Astrocyte (in vitro differentiated cells and primary cell): Measurements from ENCODE around the gene PARD6A. TPM values are rescaled to one million over a fixed set of nuclear protein-coding genes. Genes with fewer than 3 reads are reported as not detected.
A peak's percentile ranks its signal among the peaks of the same experiment; 100 is the strongest.

Experiments
- DNase-seq: peaks from one replicate; pipeline ENCODE4 v3.0.0-alpha.2; 2010; ENCODE audit warnings: low read depth
- FAIRE-seq: peaks from 2 replicates; lab custom pipeline; 2011; peaks lifted over from hg19 to GRCh38; lab: Jason Lieb, UNC
- H2AFZ ChIP-seq: 2 replicates; pipeline ENCODE4 v1.6.0; 2012; ENCODE audit warnings: low read depth, low read length, inconsistent platforms
- H3K27ac ChIP-seq: 2 replicates; pipeline ENCODE4 v1.5.1; 2011; ENCODE audit warnings: low read depth, low read length, inconsistent platforms
- H3K27me3 ChIP-seq: 2 replicates; pipeline ENCODE4 v1.6.0; 2011; ENCODE audit warnings: low read length, inconsistent platforms; ENCODE audit not compliant: insufficient read depth
- H3K36me3 ChIP-seq: 2 replicates; pipeline ENCODE4 v1.5.1; 2011; ENCODE audit warnings: low read length, inconsistent platforms; ENCODE audit not compliant: insufficient read depth
- H3K4me1 ChIP-seq: 2 replicates; pipeline ENCODE4 v1.5.1; 2011; ENCODE audit warnings: low read length, inconsistent platforms; ENCODE audit not compliant: insufficient read depth
- H3K4me2 ChIP-seq: 2 replicates; pipeline ENCODE4 v1.6.0; 2012; ENCODE audit warnings: low read length, inconsistent platforms
- H3K4me3 ChIP-seq: 2 replicates; pipeline ENCODE4 v1.5.1; 2011; ENCODE audit warnings: low read depth, mild to moderate bottlenecking, low read length, inconsistent platforms; ENCODE audit not compliant: insufficient read depth
- H3K79me2 ChIP-seq: 2 replicates; pipeline ENCODE4 v1.6.0; 2012; ENCODE audit warnings: mild to moderate bottlenecking, low read length, inconsistent platforms; ENCODE audit not compliant: insufficient read depth
- H3K9ac ChIP-seq: 2 replicates; pipeline ENCODE4 v1.6.0; 2012; ENCODE audit warnings: mild to moderate bottlenecking, low read length, inconsistent platforms
- H3K9me3 ChIP-seq: 2 replicates; pipeline ENCODE4 v1.5.1; 2012; ENCODE audit warnings: low read depth, mild to moderate bottlenecking, low read length, inconsistent platforms; ENCODE audit not compliant: insufficient read depth
- H4K20me1 ChIP-seq: 2 replicates; pipeline ENCODE4 v1.6.0; 2012; ENCODE audit warnings: low read length, inconsistent platforms; ENCODE audit not compliant: insufficient read depth
- H3K27ac Mint-ChIP-seq: one replicate; pipeline ENCODE4 v1.8.0; 2021; ENCODE audit warnings: mild to moderate bottlenecking, mixed read lengths; ENCODE audit not compliant: unreplicated experiment
- H3K27me3 Mint-ChIP-seq: one replicate; pipeline ENCODE4 v1.8.0; 2021; ENCODE audit warnings: low read depth, mixed read lengths; ENCODE audit not compliant: unreplicated experiment
- H3K36me3 Mint-ChIP-seq: one replicate; pipeline ENCODE4 v1.8.0; 2021; ENCODE audit warnings: low read depth, mixed read lengths; ENCODE audit not compliant: unreplicated experiment
- H3K4me1 Mint-ChIP-seq: one replicate; pipeline ENCODE4 v1.8.0; 2021; ENCODE audit warnings: low read depth, mixed read lengths; ENCODE audit not compliant: unreplicated experiment
- H3K4me3 Mint-ChIP-seq: one replicate; pipeline ENCODE4 v1.8.0; 2021; ENCODE audit warnings: mild to moderate bottlenecking, moderate library complexity, mixed read lengths; ENCODE audit not compliant: unreplicated experiment
- H3K9me3 Mint-ChIP-seq: one replicate; pipeline ENCODE4 v1.8.0; 2021; ENCODE audit warnings: mild to moderate bottlenecking, mixed read lengths; ENCODE audit not compliant: unreplicated experiment
- CTCF ChIP-seq: IDR thresholded peaks from 2 replicates; pipeline ENCODE4 v1.5.1; 2011; ENCODE audit warnings: low read depth, mild to moderate bottlenecking, inconsistent platforms, low read length, moderate library complexity; ENCODE audit not compliant: insufficient read depth
- EZH2 ChIP-seq: IDR thresholded peaks from 2 replicates; pipeline ENCODE4 v1.6.1; 2012; ENCODE audit warnings: mild to moderate bottlenecking, low read length, inconsistent platforms; ENCODE audit not compliant: insufficient read depth
- total RNA-seq: library from RNA; stranded (reverse); gene quantifications from 2 replicates; pipeline ENCODE4 v1.2.1, GENCODE V29; 2021

Gene PARD6A
- total RNA-seq, 1 donor from 2014 or later = 1.4 TPM

GRCh38 chr16:67651847-67652246 lies 8.9 kb upstream of the PARD6A start:
- Mint-ChIP-seq H3K4me1 (peaks cover 1% of the 10 kb centered on the region), H3K27ac (no peak overlapping the region), H3K4me3 (peak overlapping the region; percentile 72), H3K27me3 (peaks cover 54% of the 10 kb centered on the region), H3K9me3 (peaks cover 5% of the 10 kb centered on the region), H3K36me3 (peaks cover 9% of the 10 kb centered on the region)
- no peak for FAIRE-seq
- H3K4me3 ChIP-seq = no peak overlapping the region
- DNase-seq = no peak
- H3K9me3 ChIP-seq = no peaks in the 10 kb centered on the region
- peaks cover 39% of the 10 kb centered on the region for H3K27me3 ChIP-seq
- peaks cover 23% of the 10 kb centered on the region for H4K20me1 ChIP-seq
- no peak overlapping the region for H3K4me2 ChIP-seq
- no peaks in the 10 kb centered on the region for H3K36me3 ChIP-seq
- H3K27ac ChIP-seq = no peak overlapping the region
- no peak overlapping the region for H3K9ac ChIP-seq
- no peak for TF ChIP-seq CTCF
- no peak for TF ChIP-seq EZH2
- H3K79me2 ChIP-seq = no peaks in the 10 kb centered on the region
- H3K4me1 ChIP-seq = peaks cover 7% of the 10 kb centered on the region
- no peak overlapping the region for H2AFZ ChIP-seq

DNA sequence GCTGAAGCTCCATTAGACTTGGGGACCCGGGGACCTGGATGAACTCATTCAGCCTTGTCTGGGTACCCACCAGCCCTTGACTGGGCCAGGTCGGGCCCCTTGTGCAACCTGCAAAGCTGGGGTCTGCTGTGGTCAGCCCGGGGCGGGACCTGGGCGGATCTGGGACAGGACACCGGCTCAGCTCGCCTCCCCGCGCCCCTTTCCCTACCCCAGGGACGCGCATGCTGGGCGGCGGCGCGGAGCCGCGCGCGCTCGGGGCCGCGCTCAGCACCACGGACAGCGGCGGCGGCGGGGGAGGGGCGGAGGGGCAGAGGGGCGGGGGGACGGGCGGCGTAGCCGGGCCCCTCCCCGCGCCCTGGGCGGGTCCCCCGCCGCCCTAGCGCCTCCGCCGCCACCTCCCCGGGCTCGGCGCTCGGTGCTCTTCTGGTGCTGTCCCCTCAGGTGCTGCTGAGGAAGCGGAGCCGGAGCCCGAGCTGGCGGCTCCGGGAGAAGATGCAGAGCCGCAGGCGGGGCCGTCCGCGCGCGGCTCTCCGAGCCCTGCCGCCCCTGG lies 8.1 kb upstream of the PARD6A start:
- peaks cover 5% of the 10 kb centered on the region for H3K9me3 Mint-ChIP-seq
- H3K27me3 ChIP-seq = peaks cover 39% of the 10 kb centered on the region
- no peak overlapping the region for H3K27ac ChIP-seq
- H3K27me3 Mint-ChIP-seq = peaks cover 50% of the 10 kb centered on the region
- TF ChIP-seq EZH2 (no peak), CTCF (no peak)
- peak overlapping the region; percentile 91 for H3K4me2 ChIP-seq
- H3K9ac ChIP-seq = peak overlapping the region; percentile 27
- H4K20me1 ChIP-seq = peaks cover 23% of the 10 kb centered on the region
- no peak for DNase-seq
- peaks cover 7% of the 10 kb centered on the region for H3K4me1 ChIP-seq
- no peaks in the 10 kb centered on the region for H3K79me2 ChIP-seq
- H3K27ac Mint-ChIP-seq = no peak overlapping the region
- peaks cover 1% of the 10 kb centered on the region for H3K4me1 Mint-ChIP-seq
- H3K9me3 ChIP-seq = no peaks in the 10 kb centered on the region
- H2AFZ ChIP-seq = no peak overlapping the region
- H3K4me3 Mint-ChIP-seq = no peak overlapping the region
- H3K4me3 ChIP-seq = peak overlapping the region; percentile 60
- peaks cover 9% of the 10 kb centered on the region for H3K36me3 Mint-ChIP-seq
- FAIRE-seq = no peak
- H3K36me3 ChIP-seq = no peaks in the 10 kb centered on the region

DNA sequence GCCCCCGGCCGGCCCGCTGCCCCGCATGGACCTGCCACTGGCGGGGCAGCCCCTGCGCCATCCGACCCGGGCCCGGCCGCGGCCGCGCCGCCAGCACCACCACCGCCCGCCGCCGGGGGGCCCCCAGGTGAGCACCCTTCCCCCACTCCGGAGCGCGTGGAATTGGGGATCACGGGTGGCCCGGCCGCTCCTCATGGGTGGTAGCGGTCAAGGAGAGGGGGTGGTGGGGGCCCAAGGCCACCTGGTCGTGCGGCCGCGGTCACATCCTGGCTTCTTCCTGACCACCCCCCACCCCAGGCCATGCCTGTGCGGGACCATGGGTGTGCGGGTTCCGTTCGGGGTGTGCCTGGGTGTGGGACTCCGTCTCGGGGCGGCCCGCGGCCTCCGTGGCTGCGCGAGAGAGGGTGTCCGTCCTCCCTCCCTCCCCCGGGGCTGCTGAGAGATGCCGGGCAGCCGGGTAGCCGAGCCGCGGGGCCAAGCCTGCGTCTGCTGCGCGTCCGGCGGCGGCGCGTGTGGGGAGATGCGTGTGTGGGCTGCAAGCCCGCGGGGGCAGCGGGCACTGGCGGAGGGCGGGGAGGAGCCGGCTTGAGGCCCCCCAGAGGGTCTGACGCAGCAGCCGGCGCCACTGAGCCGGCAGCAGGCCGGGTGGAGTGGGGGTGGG lies 7.5 kb upstream of the PARD6A start:
- Mint-ChIP-seq H3K27me3 (peaks cover 50% of the 10 kb centered on the region), H3K4me3 (peak overlapping the region; percentile 89), H3K4me1 (peaks cover 1% of the 10 kb centered on the region), H3K9me3 (peaks cover 5% of the 10 kb centered on the region), H3K27ac (no peak overlapping the region), H3K36me3 (peaks cover 9% of the 10 kb centered on the region)
- peaks cover 7% of the 10 kb centered on the region for H3K4me1 ChIP-seq
- H3K36me3 ChIP-seq = no peaks in the 10 kb centered on the region
- peak overlapping the region; percentile 27 for H3K9ac ChIP-seq
- no peaks in the 10 kb centered on the region for H3K9me3 ChIP-seq
- peak overlapping the region; percentile 91 for H3K4me2 ChIP-seq
- H3K79me2 ChIP-seq = no peaks in the 10 kb centered on the region
- no peak for TF ChIP-seq CTCF
- TF ChIP-seq EZH2 = peak; percentile 83
- H3K27ac ChIP-seq = no peak overlapping the region
- H3K27me3 ChIP-seq = peaks cover 36% of the 10 kb centered on the region
- peak overlapping the region; percentile 34 for H2AFZ ChIP-seq
- H3K4me3 ChIP-seq = peak overlapping the region; percentile 60
- FAIRE-seq = no peak
- peaks cover 23% of the 10 kb centered on the region for H4K20me1 ChIP-seq
- no peak for DNase-seq
